Raji (cell line): Measurements from ENCODE around the gene WWP2.

Experiments
- POLR2A ChIP-seq: IDR thresholded peaks from 2 replicates; pipeline ENCODE4 v1.6.1; 2011; ENCODE audit warnings: low read depth, low read length, control low read depth; ENCODE audit not compliant: insufficient read depth

Gene WWP2

DNA sequence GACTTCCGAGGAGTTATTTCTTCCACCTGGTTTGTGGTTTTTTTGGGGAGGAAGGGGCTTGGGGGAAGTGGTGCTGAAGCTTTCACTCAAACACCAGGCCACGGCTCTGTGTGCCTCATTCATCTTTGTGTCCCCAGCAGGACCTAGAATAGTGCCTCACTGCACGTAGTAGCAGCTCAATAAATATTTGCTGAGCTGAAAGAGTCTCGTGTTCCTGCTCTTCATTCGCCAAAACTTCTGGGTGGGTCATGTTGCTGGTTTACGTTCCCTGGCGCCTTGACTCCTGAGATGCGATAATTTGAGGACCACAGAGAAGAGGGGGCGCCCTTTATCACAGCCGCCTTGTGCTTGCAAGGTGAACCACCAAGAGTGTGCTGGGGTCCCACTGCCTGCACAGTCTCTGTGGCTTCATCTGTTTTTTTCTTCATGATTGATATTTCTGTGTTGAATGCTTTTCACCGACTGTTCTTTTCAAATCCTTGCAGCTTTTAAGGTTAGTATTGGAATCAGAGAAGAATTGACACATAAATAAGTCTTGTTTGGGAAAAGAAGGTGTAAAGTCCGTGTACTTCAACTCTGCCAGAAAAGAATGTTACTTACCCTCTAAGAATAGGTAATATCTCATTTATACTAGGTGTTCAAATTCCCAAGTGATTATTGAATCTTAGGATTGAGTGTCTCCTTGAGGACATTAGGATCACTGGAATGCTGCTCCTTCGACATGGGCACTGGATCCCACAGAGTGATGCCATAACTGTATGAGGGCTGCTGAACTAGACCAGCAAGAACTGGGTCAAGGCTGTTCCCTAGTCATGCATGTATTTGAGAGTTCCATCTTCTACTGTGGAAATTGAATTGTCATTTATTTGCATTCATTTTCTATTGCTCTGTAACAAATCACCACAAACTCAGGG is 96.3 kb downstream of the WWP2 start:
- TF ChIP-seq POLR2A = no peak

DNA sequence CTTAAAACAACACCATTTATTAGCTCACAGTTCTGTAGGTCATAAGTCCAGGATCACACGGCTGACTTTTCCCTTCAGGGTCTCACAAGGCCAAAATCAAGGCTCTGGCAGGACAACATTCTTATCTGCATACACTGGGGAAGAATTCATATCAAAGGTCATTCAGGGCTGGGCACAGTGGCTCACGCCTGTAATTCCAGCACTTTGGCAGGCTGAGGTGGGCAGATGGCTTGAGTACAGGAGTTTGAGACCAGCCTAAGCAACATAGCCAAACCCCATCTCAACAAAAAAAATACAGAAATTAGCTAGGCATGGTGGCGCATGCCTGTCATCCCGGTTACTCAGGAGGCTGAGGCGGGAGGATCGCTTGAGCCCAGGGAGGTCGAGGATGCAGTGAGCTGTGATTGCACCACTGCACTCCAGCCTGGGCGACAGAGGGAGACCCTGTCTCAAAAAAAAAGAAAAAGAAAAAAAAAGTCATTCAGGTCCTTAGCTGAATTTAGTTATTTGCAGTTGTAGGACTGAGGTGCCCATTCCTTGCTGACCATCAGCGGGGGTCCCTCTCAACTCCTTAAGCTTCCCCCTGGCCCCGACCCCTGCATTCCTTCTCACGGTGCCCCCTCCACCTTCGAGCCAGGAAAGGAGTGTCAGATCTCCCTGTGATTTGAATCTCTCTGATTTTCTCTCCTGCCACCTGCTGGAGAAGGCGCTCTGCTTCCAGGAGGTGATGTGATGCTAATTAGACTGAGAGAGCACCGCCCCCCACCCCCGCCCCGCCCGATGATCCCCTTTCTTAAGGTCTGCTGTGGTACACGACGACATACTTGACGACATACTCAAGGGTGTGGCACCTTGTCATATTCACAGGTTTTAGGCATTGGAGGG is 97.2 kb downstream of the WWP2 start:
- no peak for TF ChIP-seq POLR2A

DNA sequence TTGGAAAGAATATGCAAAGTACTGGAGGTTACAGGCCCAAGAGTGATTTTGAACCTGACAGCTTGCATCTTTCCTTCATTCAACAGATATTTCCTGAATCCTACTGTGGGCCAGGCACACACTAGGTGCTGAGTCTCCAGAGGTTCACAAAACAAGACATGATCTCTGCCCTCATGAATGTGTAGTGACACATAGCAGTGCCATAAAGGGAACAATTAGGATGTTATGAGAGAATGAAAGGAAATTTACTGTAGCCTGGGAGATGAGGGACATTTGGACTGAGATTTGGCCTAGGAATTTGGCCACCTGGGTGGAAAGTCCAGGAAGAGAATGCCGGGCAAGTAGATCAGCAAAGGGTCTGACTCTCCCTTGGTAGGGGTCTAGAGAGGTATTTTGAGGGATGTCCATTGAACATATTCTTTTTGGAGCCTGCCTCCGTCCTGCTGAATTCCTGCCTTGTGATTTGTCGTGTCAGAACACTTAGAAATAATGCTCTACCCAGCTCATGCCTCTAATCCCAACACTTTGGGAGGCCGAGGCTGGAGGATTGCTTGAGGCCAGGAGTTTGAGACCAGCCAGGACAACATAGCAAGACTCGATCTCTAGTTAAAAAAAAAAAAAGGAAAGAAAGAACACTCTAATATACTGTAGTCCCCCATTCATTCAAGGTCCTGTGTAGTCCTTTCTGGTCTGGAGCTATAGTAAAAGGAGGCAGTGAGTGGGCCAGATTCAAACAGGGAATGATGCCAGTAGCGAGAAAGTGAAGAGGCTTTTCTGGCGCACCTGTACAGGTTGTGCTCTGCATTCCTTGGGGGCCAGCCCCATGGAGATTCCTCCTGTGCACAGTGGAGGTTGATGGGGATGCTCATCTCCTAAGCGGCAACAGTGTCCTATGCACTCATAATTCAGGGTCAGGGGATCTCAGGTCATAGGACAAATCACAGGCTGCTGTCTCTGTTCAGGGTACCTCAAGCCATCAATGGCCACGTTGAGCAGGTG is 98.4 kb downstream of the WWP2 start:
- no peak for TF ChIP-seq POLR2A

DNA sequence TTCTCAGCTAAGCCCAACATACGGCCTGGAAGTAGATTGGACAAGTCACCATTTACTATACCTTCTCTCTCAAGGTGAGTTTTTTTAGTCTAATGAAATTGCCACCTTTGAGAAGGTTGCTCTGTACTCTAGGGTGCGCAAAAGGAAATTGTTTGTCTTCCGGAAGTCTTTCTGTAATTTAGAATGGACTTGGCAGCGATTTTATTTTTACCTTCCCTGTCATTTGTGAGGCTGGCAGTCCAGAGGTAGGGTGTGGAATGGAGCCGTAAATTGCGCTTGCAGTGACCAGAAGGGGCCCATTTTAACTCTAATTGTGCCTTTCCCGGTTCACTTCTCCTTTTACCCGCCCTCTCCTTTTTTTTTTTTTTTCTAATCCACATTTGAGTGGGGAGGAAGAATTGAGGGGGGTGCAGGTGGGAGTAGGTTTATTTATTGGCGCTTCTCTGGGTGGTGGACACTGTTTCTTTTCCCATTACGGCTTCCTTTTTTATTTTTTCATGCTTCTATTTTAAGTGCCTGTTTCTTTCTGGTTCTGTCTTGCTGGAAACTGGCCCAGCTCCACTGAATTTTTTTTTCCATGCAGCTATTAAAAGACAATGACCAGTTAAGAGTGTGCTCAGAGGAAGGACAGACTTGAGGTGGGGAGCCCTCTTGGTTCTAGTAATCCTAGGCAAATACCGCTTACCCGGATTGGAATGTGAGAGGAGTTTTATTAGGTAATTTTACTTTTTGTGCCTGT is 99.3 kb downstream of the WWP2 start:
- TF ChIP-seq POLR2A = no peak

DNA sequence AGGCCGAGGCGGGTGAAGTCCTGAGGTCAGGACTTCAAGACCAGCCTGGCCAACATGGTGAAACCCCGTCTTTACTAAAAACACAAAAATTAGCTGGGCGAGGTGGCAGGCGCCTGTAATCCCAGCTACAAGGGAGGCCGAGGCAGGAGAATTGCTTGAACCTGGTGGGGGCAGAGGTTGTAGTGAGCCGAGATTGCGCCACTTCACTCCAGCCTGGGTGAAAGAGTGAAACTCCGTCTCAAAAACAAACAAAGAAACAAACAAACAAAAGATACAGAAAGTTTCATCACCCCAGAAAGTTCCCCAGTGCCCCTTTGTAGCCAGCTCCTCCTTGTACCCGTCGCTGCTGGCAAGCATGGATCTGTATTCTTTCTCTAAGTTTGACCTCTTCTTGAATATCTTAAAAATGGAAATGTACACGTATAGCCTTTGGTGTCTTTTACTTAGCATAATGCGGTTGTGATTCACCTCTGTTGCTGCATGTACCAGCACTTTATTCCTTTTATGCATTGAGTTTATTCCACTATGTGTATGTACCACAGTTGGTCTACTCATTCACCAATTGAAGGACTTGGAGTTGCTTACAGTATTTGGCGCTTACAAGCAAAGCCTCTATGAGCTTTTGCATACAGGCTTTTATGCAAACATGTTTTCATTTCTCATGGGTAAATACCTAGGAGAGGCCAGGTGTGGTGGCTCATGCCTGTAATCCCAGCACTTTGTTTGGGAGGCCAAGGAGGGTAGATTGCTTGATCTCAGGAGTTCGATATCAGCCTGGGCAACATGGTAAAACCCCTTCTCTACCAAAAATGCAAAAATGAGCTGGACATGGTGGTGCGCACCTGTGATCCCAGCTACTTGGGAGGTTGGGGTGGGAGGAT is 101.5 kb downstream of the WWP2 start:
- no peak for TF ChIP-seq POLR2A

DNA sequence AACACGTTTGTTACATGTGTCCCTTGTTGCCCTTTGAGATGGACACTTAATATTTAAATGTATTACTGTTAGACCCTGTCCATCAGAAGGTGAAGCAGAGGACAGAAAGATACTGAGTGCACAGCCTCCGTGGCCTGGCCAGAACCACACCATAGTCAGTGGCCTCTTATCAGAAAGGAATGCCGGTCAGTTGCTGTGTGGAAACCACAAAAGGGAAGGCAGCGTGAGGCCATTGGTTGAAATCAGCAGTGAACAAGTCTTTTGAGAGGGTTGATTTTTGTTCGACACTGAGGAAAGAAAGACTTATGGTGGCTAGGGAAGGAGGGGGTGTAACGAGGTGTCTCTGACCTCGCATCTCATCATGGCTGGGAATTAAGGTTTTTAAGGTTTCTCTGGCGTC is 103.6 kb downstream of the WWP2 start:
- no peak for TF ChIP-seq POLR2A

DNA sequence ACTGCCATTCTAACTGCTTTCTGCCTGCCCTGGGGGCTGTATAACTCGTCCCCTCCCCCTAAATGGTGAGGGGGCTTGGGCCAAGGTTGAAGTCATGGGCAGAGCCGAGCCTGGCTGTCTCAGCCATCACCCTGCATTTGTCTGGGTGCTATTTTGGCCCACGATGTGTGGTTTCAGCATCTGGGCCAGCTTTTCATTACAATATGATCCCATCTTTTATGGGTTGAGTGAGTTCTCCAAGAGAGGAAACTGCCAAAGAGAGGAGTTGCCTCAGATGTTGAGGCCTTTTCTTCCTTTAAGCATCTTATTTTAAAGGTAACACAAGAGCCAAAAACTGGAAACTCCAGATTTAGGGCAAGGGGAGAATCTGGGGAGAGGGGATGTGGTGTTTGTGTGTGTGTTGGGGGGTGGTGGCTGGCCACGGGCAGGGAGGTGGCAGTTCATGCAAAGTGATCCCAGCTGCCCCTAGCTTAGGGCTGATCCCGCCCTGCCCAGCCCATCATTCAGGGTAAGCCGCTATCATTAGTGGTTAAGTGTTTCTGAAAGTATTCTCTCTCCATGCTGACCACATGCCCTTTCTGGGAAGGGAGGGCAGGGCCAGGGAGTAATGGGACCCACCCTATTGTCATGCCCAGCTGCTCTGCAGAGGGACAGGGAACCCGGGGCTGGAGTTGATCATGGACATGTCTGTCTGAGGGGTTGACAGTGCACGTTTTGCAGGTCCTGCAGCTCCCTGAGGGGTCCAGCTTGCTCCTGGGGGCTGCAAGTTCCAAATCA is 105.8 kb downstream of the WWP2 start:
- no peak for TF ChIP-seq POLR2A

DNA sequence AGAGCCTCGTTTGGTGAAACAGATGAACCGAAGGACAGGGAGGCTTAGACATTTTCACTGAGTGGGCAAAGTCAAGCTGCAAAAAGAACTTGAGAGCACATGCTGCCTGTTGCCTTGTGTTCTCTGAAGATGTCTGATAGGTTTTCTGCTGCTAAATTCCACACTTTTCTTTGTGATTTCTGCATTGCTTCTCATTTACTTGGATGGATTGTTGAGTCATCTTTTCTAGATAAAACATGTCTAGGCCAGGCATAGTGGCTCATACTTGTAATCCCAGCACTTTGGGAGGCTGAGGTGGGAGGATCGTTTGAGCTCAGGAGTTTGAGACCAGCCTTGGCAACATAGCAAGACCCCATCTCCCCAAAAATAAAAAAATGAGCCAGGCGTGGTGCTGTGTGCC is 108.6 kb downstream of the WWP2 start:
- TF ChIP-seq POLR2A = no peak

DNA sequence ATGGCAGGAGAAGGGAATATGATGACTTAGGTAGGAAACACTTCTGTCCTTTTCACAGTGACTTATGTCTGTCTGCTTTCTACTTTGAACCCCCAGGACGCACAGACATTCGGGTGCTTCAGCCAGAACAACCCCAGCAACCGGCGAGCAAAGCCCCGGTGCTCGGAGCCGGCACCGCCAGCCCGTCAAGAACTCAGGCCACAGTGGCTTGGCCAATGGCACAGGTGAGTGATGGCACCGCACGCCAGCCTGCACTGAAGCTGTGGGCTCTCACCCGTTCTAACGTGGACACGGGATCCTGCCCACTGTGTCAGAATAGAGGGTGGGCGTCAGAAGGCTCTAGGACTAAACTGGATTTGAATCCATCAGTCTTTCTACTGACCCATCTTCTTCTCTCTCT is 109.6 kb downstream of the WWP2 start:
- no peak for TF ChIP-seq POLR2A

DNA sequence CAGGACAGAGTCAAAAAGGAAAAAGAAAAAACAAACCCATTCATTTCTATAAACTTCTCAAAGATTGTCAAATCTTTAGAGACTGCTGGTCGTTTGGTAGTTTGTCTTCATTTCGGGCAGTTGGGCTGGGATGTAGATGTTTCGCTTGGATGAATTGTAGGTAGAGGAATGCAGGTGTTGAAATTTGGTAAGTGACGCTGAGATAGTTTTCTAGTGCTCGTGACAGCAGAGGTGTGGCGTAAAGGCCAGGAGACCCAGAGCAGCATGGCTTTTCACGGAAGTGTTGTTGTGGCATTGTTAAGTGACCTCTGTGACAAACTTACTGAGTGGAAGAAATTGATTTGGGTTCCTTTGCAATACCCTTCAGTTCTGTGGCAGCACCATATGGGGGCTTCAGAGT is 110.8 kb downstream of the WWP2 start:
- TF ChIP-seq POLR2A = no peak

DNA sequence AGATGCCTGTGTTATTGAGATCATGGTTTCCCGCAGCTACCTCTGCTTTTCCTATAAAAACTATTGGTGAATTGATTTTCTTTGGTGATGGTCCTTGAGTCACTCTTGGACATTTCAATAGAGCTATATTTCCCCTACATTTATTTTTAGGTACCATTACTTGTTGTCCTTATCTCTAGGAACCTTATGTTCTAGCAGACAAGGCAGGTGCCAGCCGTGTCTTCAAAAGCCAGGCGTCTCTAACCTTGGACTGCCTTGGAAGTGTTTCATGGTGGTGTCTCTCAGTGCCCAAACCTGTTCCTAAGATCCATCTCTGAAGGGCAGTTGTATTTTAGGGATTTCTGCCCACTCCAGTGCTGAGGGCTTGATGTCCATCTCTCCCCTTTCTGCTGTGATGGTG is 111.7 kb downstream of the WWP2 start:
- no peak for TF ChIP-seq POLR2A

DNA sequence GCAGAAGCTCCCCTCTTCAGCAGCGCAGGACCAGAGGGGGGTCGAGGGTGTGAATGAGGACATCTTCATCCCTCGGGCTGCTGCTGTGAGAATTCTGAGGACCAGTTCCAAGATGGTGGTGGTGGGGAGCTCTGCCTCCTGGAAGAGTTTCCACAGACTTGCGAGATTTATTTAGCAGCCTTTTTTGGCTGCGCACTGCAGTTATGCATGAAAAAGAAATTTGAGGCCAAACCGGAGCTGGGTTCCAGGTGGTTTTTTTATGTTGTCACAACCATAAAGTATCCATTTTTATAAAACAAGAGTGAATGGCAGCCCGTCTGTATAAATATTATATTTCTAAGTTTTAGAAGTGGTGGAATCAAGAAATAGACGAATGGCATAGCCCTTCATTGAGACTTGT is 112.1 kb downstream of the WWP2 start:
- TF ChIP-seq POLR2A = no peak
